Keratinocyte (primary cell): ENCODE results near the gene TYR. TPM values are rescaled to one million over a fixed set of nuclear protein-coding genes. Genes with fewer than 3 reads are reported as not detected.
"Not testable (repeated sequence)": the region's sequence is repeated elsewhere in the genome, so short reads cannot be mapped to it uniquely, and the experiment has no call there.

Source experiments
- DNase-seq: peaks from one replicate; pipeline ENCODE4 v3.0.0-alpha.2; 2011; ENCODE audit warnings: low read depth, missing footprints, low spot score
- FAIRE-seq: peaks from 2 replicates; lab custom pipeline; 2011; peaks lifted over from hg19 to GRCh38; lab: Jason Lieb, UNC
- H2AFZ ChIP-seq: 2 replicates; pipeline ENCODE4 v1.6.0; 2012; ENCODE audit warnings: low read length, control low read depth, inconsistent platforms; ENCODE audit not compliant: control insufficient read depth
- H3K27ac ChIP-seq: 2 replicates; pipeline ENCODE4 v1.5.1; 2011; ENCODE audit warnings: low read length; ENCODE audit not compliant: control insufficient read depth, insufficient read depth
- H3K27me3 ChIP-seq: 3 replicates; pipeline ENCODE4 v1.6.0; 2011; ENCODE audit warnings: low read length; ENCODE audit not compliant: control insufficient read depth, insufficient read depth; ENCODE audit errors: extremely low read depth
- H3K36me3 ChIP-seq, 2 experiments: 2 replicates in 1 of 2; 3 replicates in 1 of 2; pipeline ENCODE4 v1.5.1; 2011; ENCODE audit warnings: low read length in 2 of 2, mild to moderate bottlenecking in 1 of 2; ENCODE audit not compliant: control insufficient read depth in 2 of 2, insufficient read depth in 2 of 2; ENCODE audit errors: extremely low read depth in 1 of 2
- H3K4me1 ChIP-seq: 3 replicates; pipeline ENCODE4 v1.5.1; 2011; ENCODE audit warnings: low read length; ENCODE audit not compliant: control insufficient read depth, insufficient read depth; ENCODE audit errors: extremely low read depth
- H3K4me2 ChIP-seq: 3 replicates; pipeline ENCODE4 v1.6.0; 2011; ENCODE audit warnings: low read depth, low read length; ENCODE audit not compliant: control insufficient read depth, insufficient read depth; ENCODE audit errors: extremely low read depth
- H3K4me3 ChIP-seq, 3 experiments: fragments of 200-600 bp in 1 of 3; sonication (generic) in 1 of 3; 2 replicates in 2 of 3; 3 replicates in 1 of 3; pipeline ENCODE4 v1.5.1; 2011 to 2016; ENCODE audit warnings: low read length in 3 of 3, mild to moderate bottlenecking in 3 of 3, control low read depth in 2 of 3, inconsistent platforms in 1 of 3, low read depth in 1 of 3, mixed read lengths in 1 of 3, mixed run types in 1 of 3, moderate library complexity in 1 of 3; ENCODE audit not compliant: control insufficient read depth in 2 of 3, insufficient read depth in 2 of 3; ENCODE audit errors: extremely low read depth in 1 of 3
- H3K79me2 ChIP-seq: 2 replicates; pipeline ENCODE4 v1.6.0; 2012; ENCODE audit warnings: low read length; ENCODE audit not compliant: control insufficient read depth, insufficient read depth
- H3K9ac ChIP-seq: 3 replicates; pipeline ENCODE4 v1.6.0; 2011; ENCODE audit warnings: low read length; ENCODE audit not compliant: control insufficient read depth, insufficient read depth; ENCODE audit errors: extremely low read depth
- H3K9me1 ChIP-seq: 3 replicates; pipeline ENCODE4 v1.6.0; 2011; ENCODE audit warnings: low read length; ENCODE audit not compliant: control insufficient read depth, insufficient read depth; ENCODE audit errors: extremely low read depth
- H3K9me3 ChIP-seq: 2 replicates; pipeline ENCODE4 v1.5.1; 2012; ENCODE audit warnings: low read depth, low read length; ENCODE audit not compliant: control insufficient read depth
- H4K20me1 ChIP-seq: 3 replicates; pipeline ENCODE4 v1.6.0; 2011; ENCODE audit warnings: low read length; ENCODE audit not compliant: control insufficient read depth, insufficient read depth; ENCODE audit errors: extremely low read depth
- dilution Hi-C: fragments of 300-500 bp; cut with MboI; formaldehyde crosslinking; loops from one replicate; pipeline ENCODE4 v1.7.0; 2020; ENCODE audit warnings: low sequenced_read_pairs; ENCODE audit not compliant: extremely low pct_ligation_motif_present
- polyA plus RNA-seq, 5 experiments: library from polyadenylated mRNA; depleted of rRNA in 3 of 5; stranded (reverse) in 3 of 5; stranded (forward) in 1 of 5; unstranded in 1 of 5; fragments of >200 nt; gene quantifications; 1 replicate in 1 of 5; 2 replicates in 3 of 5; 3 replicates in 1 of 5; pipeline versions ENCODE4 v1.2.1 to v1.2.3, GENCODE V29; 2011 to 2012; ENCODE audit warnings: missing spikeins in 2 of 5, low read depth in 1 of 5, low replicate concordance in 1 of 5

Gene TYR
- polyA plus RNA-seq, 1 donor (not counting 4 experiments of a cell fraction or from before 2014, with no cell fraction given) = 0.03 TPM

DNA sequence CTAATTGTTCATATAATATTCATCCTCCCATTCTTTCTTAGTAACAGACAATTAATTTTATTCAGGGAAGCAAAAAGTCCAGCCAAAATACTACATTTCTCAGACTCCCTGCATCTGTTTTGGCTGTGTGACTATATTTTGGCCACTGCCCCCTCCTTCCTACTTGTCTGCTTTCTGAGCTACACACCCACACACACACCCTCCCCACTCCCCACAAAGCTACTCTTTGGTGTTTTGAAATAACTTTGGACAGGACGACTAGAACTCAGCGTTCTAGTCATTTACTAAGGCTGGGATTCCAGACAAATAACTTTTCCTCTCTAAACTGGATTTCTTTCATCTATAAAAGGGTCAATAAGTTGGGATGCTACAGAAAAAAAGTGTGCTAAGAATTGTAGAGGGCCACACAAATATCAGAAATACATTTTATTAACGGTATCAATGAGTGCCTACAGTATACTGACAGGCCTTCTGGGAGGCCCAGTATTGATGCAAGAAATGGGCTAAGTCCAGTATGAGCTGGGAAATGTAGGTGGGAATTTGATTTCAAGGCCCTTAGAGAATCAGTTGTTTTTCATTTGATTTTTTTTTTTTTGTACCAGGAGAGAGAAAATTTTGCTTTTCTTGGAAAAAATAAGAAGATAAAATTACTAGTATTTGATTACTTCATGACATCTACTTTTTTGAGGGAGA, 165.4 kb downstream of the TYR start:
- dilution Hi-C loops = not testable (repeated sequence)

More for the DNA sequence above, 165.4 kb downstream of the TYR start:
- H3K9ac ChIP-seq, H3K36me3 ChIP-seq, H3K4me3 ChIP-seq, H3K9me3 ChIP-seq, H4K20me1 ChIP-seq, DNase-seq, H3K27me3 ChIP-seq, H3K27ac ChIP-seq, H3K4me2 ChIP-seq, FAIRE-seq, H3K79me2 ChIP-seq, H3K9me1 ChIP-seq, H3K4me1 ChIP-seq: not testable (repeated sequence)
- H2AFZ ChIP-seq = peak overlapping the region; percentile 9

Other genes starting within 250 kb of the TYR start
- not detected in 3 replicates for gene GRM5, start 111.9 kb upstream of the TYR start, polyA plus RNA-seq